GM13977 (cell line): Measurements from ENCODE around the gene BARX2.

Source experiments
- DNase-seq: peaks from one replicate; pipeline ENCODE4 v3.0.0; 2012; ENCODE audit warnings: low spot score
- CTCF ChIP-seq: IDR thresholded peaks from 2 replicates; pipeline ENCODE4 v1.5.1; 2012; ENCODE audit warnings: mild to moderate bottlenecking, control low read depth; ENCODE audit not compliant: insufficient read depth; ENCODE audit errors: extremely low read depth, missing control alignments
- in situ Hi-C: fragments of 300-500 bp; cut with MboI; formaldehyde crosslinking; loops from one replicate; pipeline ENCODE4 v1.12.0; 2022; ENCODE audit warnings: low sequenced_read_pairs, low pct_unique_long_range_greater_than_20kb, mixed read lengths, inconsistent platforms; ENCODE audit not compliant: unreplicated experiment

Gene BARX2

GRCh38 chr11:129390303-129390821, 14.7 kb downstream of the BARX2 start:
- no peak for TF ChIP-seq CTCF
- in situ Hi-C loops: no loop called here
- DNase-seq: no peak

GRCh38 chr11:129391360-129391759, 15.7 kb downstream of the BARX2 start:
- in situ Hi-C loops: no loop called here

GRCh38 chr11:129391821-129392220, 16.2 kb downstream of the BARX2 start:
- DNase-seq: no peak
- in situ Hi-C loops: no loop called here
- TF ChIP-seq CTCF: no peak

More at GRCh38 chr11:129391360-129391759, 15.7 kb downstream of the BARX2 start:
- no peak for DNase-seq
- no peak for TF ChIP-seq CTCF

GRCh38 chr11:129392995-129393394, 17.3 kb downstream of the BARX2 start:
- in situ Hi-C loops: no loop called here
- TF ChIP-seq CTCF: no peak
- DNase-seq: no peak

GRCh38 chr11:129394709-129395108, 19.1 kb downstream of the BARX2 start:
- TF ChIP-seq CTCF: no peak
- no peak for DNase-seq
- in situ Hi-C loops: no loop called here

GRCh38 chr11:129395432-129395831, 19.8 kb downstream of the BARX2 start:
- in situ Hi-C loops: no loop called here
- DNase-seq: no peak
- TF ChIP-seq CTCF: no peak

- in situ Hi-C loops: no loop called here
- no peak for TF ChIP-seq CTCF
- DNase-seq: no peak
Observed at GRCh38 chr11:129395883-129396282, 20.2 kb downstream of the BARX2 start.
